Stromal cell of bone marrow (primary cell): ENCODE data around the gene HTR3A.
A peak's percentile ranks its signal among the peaks of the same experiment; 100 is the strongest.

Experiments
- DNase-seq: peaks from one replicate; pipeline ENCODE4 v3.0.0-alpha.2; 2012; ENCODE audit warnings: low read depth

HTR3A gene

DNA sequence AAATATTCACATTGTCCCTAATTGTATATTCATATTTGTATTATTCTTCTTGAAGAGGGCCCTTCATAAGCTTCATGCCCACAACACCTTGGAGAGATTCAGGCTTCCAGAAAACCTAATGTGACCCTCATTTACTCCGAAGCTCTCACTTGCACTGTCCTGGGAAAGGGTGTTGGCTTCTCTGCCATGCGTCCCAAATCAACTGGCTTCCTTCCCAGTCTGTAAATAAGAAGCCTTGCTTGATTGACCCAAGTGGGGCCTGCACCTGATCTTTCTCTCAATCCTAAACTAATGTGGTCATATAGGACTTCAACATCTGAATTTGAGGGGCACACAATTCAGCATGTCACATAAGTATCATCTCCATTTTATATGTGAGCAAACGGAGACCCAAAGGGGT, 44.1 kb downstream of the HTR3A start:
- no peak for DNase-seq

DNA sequence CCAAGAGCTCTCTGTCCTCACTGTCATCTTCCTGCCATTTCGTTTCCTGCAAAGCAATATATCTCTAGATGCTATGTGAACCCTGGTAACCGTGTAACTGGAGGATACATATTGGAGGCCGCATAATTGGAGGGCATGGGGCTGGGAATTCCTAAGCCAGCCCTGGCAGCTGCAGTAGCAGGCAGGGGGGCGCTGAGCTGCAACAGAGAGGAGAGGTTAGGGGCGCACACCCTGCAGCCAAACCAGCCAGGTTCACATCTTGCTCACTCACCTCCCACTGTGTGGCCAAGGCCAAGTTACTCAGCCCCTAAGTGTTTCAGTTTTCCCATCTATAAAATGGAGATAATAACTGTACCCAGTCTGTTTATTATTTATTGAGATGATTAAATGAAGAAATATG, 44.7 kb downstream of the HTR3A start:
- no peak for DNase-seq

GRCh38 chr11:114025329-114025907, 50.5 kb downstream of the HTR3A start:
- no peak for DNase-seq

DNA sequence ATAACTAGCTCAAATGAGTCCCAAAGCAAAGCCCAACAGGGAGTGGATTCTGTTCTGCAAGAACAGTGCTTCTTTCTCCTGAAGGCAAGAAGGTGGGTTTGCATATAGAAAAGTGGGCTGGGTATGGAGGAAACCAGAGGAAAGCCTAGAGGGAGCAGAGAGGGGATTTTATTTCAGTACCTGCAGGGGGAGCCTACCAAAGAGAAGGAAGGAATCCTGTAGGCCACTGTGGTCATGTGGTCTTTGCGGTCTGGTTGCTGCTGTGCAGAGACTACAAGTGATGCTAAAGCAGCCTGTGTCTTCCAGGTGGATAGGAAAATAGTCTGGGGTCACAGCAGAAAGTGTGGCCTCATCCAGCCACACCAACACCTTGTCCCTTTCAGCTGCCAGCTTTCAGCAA, 51.4 kb downstream of the HTR3A start:
- no peak for DNase-seq

- no peak for DNase-seq
Measured at GRCh38 chr11:114027391-114027790, 52.5 kb downstream of the HTR3A start.

DNA sequence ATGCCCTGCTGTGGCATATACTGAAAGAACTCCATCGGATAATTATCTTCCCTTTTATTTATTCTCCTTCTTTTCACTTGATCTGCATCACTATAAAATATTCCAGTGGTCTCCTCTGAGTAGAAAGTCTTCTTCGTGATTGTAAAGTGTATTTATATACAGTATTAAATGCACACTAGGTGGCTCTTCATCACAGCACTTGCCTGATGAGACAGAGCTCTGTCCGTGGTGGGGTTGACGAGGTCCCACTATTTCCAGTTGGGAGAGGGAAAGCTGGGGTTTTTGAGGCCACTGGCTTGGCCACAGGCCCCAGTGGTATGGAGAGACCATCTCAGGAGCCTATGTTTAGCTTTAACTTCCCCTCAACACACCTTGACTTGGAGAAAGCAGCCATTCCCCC, 53.0 kb downstream of the HTR3A start:
- DNase-seq = no peak

DNA sequence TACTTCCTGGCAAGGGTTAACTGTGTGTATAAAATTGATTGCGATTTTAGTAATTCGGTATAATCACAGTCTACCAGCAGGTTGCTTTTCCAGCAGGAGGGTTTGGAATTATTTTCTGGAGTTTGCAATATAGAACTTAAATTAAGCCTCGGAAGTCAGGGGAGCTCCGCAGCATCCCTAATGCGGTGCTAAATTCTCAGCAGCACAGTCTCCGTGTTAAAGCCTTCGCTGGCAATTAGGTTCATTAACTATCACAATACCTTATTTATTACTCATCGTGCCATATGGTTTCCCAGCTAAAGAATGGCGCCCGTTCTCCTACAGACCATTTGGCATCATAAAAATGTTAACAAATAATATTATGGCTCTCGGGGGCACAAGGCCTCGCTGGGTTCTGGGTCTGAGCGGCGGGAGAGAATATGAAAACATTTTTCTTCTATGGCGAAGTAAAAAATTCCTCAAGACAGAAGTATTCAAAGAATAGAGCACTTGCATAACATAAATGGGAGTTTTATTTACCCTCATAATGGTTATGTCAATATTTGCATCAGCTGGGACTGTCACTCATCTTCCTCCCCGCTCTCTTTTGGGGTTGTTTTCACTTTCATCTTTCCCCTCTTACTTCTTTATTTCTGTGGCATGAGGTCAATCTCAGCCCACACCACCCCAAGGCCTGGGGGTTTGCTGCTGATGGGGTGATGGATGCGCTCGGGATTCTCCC, 56.5 kb downstream of the HTR3A start:
- DNase-seq = no peak

DNA sequence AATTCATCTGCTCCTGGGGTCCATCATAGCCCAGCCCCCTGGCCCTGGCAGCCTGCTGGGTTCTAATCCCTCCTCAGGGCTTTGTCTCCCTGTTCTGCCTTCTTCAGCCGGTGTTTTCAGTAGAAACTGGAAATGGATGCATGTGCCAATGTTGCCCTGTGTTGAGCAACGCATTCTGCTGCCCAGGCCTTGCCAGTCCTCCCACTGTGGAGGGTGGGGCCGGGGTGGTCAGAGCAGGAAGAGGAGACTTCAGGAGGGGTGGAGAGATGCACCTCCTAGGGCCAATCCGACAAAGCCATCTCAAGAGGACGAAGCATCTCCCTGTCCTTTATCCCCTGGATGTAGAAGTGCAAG, 57.0 kb downstream of the HTR3A start:
- no peak for DNase-seq

- DNase-seq = no peak
Measured at GRCh38 chr11:114033066-114033465, 58.2 kb downstream of the HTR3A start.

DNA sequence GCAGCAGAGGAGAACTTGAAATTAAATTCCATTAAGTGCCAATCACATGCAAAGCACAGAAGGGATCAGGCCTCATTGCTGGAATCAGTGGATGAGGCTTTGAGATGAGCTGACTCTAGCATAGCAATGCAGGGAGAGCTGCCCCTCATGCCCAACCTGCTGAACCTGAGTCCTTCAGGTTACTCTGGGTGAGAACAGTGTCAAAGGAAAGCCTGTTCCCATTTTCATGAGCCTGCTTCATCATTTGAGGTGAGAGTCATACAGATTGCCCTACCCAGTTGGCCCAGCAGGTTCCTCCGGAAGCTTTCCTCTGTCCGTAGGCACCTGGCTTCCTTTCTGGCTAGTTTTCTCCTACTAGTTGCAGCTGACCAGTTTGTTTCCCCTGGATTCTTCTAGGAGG, 58.7 kb downstream of the HTR3A start:
- DNase-seq = no peak

- no peak for DNase-seq
Measured at GRCh38 chr11:114034956-114035355, 60.0 kb downstream of the HTR3A start.

GRCh38 chr11:114036147-114036811, 61.4 kb downstream of the HTR3A start:
- DNase-seq = peak; percentile 33

- no peak for DNase-seq
Measured at GRCh38 chr11:114036958-114037357, 62.0 kb downstream of the HTR3A start.

GRCh38 chr11:114039551-114039950, 64.6 kb downstream of the HTR3A start:
- no peak for DNase-seq
